Mammary epithelial cell (primary cell): Measurements from ENCODE around the gene TBXA2R.
"Not testable (repeated sequence)": the region's sequence is repeated elsewhere in the genome, so short reads cannot be mapped to it uniquely, and the experiment has no call there.

Experiments used
- EZH2 ChIP-seq: IDR thresholded peaks from 2 replicates; pipeline ENCODE4 v1.6.1; 2012; ENCODE audit warnings: low read length, inconsistent platforms, borderline replicate concordance
- TF ChIP-seq, protein P1 (sequence below), 2 donors: IDR thresholded peaks in 1 of 2; conservative IDR thresholded peaks in 1 of 2; 2 replicates each; pipeline ENCODE4 v1.5.1; 2011 to 2012; ENCODE audit warnings: inconsistent platforms in 2 of 2, low read length in 2 of 2, mild to moderate bottlenecking in 2 of 2, control low read depth in 1 of 2, low read depth in 1 of 2; ENCODE audit not compliant: insufficient read depth in 1 of 2; ENCODE audit errors: extremely low read depth in 1 of 2

DNA sequence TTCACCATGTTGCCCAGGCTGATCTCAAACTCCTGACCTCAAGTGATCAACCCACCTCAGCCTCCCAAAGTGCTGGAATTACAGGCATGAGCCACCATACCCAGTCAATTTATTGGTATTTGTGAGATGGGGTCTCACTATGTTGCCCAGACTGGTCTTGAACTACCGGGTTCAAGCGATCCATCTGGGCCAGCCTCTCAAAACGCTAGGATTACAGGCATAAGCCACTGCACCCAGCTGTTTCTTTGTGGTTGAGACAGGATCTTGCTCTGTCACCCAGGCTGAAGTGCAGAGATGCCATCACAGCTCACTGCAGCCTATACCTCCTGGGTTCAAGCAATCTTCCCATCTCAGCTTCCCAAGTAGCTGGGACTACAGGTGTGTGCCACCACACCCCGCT lies 24.9 kb downstream of the TBXA2R start:
- TF ChIP-seq EZH2: not testable (repeated sequence)
- TF ChIP-seq, protein P1, sequence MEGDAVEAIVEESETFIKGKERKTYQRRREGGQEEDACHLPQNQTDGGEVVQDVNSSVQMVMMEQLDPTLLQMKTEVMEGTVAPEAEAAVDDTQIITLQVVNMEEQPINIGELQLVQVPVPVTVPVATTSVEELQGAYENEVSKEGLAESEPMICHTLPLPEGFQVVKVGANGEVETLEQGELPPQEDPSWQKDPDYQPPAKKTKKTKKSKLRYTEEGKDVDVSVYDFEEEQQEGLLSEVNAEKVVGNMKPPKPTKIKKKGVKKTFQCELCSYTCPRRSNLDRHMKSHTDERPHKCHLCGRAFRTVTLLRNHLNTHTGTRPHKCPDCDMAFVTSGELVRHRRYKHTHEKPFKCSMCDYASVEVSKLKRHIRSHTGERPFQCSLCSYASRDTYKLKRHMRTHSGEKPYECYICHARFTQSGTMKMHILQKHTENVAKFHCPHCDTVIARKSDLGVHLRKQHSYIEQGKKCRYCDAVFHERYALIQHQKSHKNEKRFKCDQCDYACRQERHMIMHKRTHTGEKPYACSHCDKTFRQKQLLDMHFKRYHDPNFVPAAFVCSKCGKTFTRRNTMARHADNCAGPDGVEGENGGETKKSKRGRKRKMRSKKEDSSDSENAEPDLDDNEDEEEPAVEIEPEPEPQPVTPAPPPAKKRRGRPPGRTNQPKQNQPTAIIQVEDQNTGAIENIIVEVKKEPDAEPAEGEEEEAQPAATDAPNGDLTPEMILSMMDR (conservative IDR thresholded peaks at IDR 0.05 in 1 of 2, IDR thresholded peaks at IDR 0.05 in 1 of 2; ENCODE audit: extremely low read depth in 1 of 2, insufficient read depth in 1 of 2, low read depth in 1 of 2, low read length in 2 of 2): not testable (repeated sequence)
